Activated CD4-positive, alpha-beta T cell treated with anti-CD3 and anti-CD28 coated beads, Interleukin-2, amount 50 U/mL, for 24 hours (primary cell): Measurements from ENCODE around the gene HOXC4.
"Not testable (repeated sequence)": the region's sequence is repeated elsewhere in the genome, so short reads cannot be mapped to it uniquely, and the experiment has no call there.

ENCODE experiments used
- DNase-seq, 2 donors: peaks; one replicate each; pipeline ENCODE4 v3.0.0-alpha.2; 2020; ENCODE audit warnings: low read depth in 1 of 2, low spot score in 1 of 2

HOXC4 gene

DNA sequence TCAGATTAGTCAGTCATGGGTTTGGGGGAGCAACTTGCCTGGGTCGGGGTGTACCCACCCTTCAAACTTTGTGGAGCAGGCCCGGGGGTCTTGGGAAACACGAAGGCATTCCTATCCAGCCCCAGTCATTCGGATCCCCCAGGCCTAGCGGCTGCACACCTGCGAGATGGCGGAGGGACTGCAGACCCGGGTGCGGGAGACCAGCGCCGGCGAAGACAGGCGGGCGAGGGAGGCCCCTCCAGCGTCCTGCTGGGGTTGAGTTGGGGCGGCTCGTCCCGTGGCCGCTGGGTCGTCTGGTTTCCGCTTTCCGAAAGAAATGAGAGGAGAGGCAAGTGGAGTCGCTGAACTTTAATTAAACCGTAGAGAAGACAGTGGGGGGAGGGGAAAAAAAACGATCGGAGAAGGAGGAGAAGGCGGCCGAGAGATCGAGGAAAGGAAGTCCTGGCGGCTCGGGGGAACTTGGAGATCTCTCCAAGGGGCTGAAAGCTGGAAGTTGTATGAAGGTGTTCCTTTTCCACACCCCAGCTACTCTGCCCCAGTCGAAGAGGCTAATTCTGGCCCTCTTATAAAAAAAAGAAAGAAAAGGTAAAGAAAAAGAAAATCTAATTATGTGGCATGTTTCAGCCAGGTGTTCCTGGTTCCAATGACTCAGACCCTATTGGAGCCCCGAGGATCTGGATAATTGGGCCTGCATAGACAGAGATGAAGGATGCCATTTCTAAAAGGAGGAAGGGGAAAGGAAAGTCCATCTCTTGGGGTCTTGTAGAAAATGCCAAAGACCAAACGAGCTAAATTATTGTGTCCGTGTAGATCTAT is 28.2 kb downstream of the HOXC4 start:
- DNase-seq, result peak in 1 of 2 donors; percentile 2

DNA sequence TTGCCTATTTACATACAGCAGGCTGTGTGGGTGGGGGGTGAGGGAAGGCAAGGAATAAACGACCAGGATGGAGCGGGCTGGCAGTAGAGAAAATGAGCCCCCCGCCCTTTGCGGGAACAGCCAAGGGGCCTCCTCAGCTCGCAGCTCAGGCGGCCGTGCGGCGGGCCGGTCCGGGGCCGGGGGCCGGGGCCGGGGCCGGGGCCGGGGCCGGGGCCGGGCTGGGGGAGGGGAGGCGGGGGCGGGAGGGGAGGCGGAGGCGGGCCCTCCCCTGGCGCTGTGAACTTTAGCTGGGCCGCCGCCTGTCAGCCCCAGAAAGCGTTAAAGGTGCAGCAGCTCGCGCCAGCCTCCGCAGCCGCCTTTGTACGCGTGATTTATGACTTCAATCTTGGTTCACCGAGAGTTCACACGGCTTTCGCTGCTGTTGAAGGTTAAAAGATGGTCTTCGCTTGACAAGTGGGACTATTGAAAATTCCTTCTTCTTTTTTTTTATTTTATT is 28.8 kb downstream of the HOXC4 start:
- DNase-seq, result peak in 1 of 2 donors; percentile 18

DNA sequence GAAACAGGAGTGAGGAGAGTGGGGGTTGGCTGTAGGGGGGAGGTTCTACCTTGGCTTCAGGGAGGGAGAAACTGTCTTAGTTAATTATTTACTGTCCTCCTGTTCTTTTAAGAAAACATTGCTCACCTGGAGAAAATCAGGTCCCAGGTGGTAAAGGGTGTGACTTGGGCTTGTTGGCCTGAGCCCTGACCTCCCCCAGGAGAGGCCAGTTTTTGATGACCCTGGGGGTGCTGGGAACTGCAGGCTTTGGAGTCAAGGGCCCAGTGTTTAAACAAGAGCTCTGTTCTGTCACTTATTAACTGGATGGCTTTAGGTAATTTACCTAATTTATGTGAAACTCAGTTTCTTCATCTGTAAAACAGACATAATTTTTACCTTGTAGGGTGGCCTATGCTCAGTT is 34.4 kb downstream of the HOXC4 start:
- DNase-seq, result not testable (repeated sequence)

DNA sequence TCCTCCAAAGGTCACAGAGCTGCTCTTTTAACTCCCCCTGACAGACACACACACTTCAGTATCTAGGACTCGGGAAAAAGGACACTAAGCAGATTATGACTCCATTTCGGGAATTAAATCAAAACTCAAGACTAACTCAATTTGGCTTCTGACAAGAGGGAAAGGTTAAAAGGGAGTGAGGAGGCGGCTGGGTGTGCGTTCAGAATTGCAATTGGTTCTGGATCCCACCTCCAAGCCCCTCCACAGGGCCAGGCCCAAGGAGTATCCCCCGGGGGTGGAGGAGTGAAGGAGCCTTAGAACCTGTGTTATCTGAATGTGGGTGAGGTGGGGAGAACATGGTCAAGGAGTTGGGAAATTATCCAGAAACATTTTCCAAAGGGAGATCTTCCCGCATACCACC is 35.8 kb downstream of the HOXC4 start:
- DNase-seq, result not testable (repeated sequence)

DNA sequence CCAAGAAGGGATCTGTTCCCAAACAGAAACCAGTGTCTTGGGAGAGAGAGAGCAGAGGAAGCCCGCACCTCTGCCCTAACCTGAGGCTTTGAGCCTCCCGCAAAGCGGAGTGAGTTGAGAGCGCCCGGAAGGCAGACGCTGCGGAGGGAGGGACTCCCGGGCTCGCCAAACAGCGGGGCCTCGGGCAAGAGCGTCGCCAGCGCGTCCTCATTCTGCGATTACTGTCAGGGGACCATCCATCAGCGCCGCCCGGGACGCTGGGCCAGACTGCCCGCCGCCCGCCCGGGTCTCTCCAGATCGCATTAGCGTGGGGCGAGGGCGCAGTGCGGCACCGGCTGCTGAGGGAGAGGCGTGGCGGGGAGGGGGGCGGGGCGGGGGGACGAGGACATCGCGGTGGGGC is 36.7 kb downstream of the HOXC4 start:
- DNase-seq, result not testable (repeated sequence)

DNA sequence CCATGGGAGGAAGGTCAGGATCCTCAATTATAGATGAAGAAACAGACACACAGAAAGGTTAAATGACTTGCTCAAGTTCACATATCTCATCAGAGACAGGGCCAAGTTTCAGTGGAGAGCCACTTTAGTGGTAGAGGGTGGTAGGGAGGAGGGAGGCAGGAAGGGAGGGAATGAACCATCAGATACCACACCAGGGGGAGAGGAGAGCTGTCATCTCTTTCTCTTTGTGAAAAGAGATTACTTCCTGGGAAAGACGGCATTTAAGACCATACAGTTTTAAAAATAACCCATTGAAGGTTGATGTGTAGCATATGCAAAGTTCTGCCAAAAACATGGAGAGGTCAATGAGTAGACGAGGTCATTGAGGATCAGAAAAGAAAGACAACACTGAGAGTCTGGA is 39.3 kb downstream of the HOXC4 start:
- DNase-seq, result not testable (repeated sequence)

DNA sequence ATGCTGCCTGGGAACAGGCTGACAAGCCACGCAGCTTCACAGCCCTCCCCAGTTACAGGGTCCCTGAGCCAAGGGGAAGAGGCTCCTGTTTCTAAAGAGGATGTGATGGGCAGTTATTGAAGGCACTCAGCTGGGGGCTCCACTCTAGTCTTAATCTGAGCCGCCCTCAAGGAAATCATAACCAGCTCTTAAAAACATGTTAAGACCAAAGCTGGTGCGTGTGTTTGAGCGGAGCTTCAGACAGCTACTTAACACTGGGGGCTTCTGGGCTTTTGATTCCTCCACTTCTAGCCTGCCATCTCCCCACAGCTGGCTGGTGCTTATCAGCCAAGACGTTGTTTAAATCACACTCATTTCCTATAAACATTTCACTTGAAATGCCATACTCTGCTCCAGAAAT is 42.3 kb downstream of the HOXC4 start:
- not testable (repeated sequence) for DNase-seq

DNA sequence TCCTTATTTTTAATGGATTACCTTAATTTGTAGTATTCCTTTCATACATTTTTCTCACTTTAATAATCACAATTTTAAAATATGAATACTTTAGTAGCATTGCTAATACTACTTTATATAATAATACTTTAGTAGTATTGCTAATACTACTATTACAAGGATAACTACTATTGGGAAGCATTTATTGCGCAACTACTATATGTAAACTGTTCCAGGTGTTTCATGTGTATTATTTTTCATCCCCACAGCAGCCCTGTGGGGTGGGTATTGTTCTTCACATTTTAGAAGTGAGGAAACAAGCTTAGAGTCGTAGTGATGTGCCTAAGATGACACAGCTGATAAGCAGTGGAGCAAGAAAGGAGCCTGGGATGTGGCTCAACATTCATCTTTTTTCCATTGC is 45.0 kb downstream of the HOXC4 start:
- DNase-seq, result not testable (repeated sequence)

DNA sequence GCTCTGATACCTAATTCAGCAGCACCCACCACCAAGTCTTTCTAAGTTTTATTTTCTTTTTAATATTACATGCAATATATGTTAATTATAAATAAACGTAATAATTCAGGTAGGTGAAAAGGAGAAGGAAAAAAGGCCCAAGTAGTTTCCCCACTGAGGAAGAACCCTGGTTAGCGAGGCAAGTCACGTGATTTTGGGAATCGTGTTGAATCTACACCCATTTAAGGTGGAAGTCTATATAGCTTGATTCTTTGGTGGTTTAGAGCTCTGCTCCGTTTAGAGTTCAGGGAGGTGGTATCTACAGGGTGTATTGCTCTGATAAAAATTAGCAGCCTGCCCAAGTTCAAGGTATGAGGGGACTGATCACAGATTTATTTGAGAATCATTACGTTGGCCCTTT is 47.0 kb downstream of the HOXC4 start:
- not testable (repeated sequence) for DNase-seq

DNA sequence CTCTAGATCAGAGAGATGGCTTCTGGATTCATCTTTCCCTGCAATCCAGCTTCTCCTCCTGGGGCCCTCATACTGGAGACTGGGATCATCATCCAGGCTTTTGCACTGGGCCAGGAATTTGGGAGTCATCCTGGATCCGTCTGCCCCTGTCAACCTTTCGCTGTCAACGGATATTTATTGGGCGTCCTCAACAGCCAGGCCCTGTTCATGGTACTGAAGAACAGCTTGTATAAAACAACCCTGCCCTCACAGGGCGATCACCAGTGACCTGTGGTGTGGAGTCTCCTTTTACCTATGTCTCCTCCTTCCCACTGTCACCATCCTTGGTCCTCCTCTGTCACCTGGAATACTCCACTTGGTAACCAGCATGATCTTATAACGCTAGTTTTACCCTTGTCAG is 48.6 kb downstream of the HOXC4 start:
- not testable (repeated sequence) for DNase-seq

DNA sequence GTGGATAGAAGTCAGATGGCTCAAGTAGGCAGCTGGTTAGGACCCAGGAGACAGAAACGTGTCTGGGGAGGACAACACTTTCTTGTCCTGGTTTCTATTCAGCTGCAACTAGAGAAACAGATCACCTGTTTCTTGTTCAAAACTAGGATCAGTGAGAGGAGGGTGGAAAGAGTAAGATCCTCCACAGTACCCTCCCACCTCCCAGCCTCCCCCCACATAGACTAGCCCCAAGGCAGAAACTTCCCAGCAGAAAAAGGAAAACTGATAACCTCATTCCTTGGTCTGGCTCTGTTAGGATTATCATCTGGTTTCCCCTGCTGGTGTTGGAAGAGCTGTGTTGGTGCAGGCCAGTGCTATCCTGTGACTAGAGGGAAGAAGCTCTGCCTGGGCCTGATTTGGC is 50.2 kb downstream of the HOXC4 start:
- DNase-seq, result not testable (repeated sequence)
